Calu3 (cell line): ENCODE measurements around the gene PARL. TPM values are rescaled to one million over a fixed set of nuclear protein-coding genes. Genes with fewer than 3 reads are reported as not detected.

ENCODE experiments used
- BruUV-seq: library from RNA; stranded (reverse); fragments of 400-500 nt; replicated peaks from 2 replicates; lab custom pipeline; 2021; lab: Mats Ljungman, UMichigan
- CTCF ChIA-PET: fragments of 300-600 bp; sonication (Branson Sonifier 250); formaldehyde crosslinking; loops from one replicate; lab custom pipeline; 2022; ENCODE audit warnings: antibody characterized with exemption; lab: Charles Lee
- DNase-seq: peaks from one replicate; pipeline ENCODE4 v3.0.0; 2022
- H3K27ac Mint-ChIP-seq: one replicate; pipeline ENCODE4 v1.8.0; 2022; ENCODE audit warnings: mixed read lengths; ENCODE audit not compliant: unreplicated experiment
- H3K27me3 Mint-ChIP-seq: one replicate; pipeline ENCODE4 v1.8.0; 2022; ENCODE audit warnings: mixed read lengths; ENCODE audit not compliant: unreplicated experiment
- H3K36me3 Mint-ChIP-seq: one replicate; pipeline ENCODE4 v1.8.0; 2022; ENCODE audit warnings: mild to moderate bottlenecking, moderate library complexity, mixed read lengths; ENCODE audit not compliant: insufficient read depth, unreplicated experiment
- H3K4me1 Mint-ChIP-seq: one replicate; pipeline ENCODE4 v1.8.0; 2022; ENCODE audit warnings: mild to moderate bottlenecking, low read depth, mixed read lengths; ENCODE audit not compliant: unreplicated experiment
- H3K4me3 Mint-ChIP-seq: one replicate; pipeline ENCODE4 v1.8.0; 2022; ENCODE audit warnings: mild to moderate bottlenecking, low read depth, moderate library complexity, mixed read lengths; ENCODE audit not compliant: unreplicated experiment
- H3K9me3 Mint-ChIP-seq: one replicate; pipeline ENCODE4 v1.8.0; 2022; ENCODE audit warnings: low read depth, mixed read lengths; ENCODE audit not compliant: unreplicated experiment
- intact Hi-C: fragments of 100-400 bp; cut with micrococcal nuclease; formaldehyde crosslinking; loops from one replicate; pipeline ENCODE4 v1.10.0; 2022; ENCODE audit not compliant: unreplicated experiment
- microRNA-seq: library from miRNA; unstranded; fragments of <30 nt; microRNA quantifications from one replicate; pipeline ENCODE4 v1.2.0, GENCODE V29; 2022
- total RNA-seq: library from RNA; stranded (reverse); gene quantifications from 2 replicates; pipeline ENCODE4 v1.2.3, GENCODE V29; 2022
- TF ChIP-seq, protein P1 (sequence below): fragments of 200-600 bp; IDR thresholded peaks from one replicate; pipeline ENCODE4 v1.8.0; 2022; ENCODE audit warnings: antibody characterized with exemption; ENCODE audit not compliant: unreplicated experiment

Gene PARL
- total RNA-seq, 1 experiment from 2014 or later: 80.4 TPM

DNA sequence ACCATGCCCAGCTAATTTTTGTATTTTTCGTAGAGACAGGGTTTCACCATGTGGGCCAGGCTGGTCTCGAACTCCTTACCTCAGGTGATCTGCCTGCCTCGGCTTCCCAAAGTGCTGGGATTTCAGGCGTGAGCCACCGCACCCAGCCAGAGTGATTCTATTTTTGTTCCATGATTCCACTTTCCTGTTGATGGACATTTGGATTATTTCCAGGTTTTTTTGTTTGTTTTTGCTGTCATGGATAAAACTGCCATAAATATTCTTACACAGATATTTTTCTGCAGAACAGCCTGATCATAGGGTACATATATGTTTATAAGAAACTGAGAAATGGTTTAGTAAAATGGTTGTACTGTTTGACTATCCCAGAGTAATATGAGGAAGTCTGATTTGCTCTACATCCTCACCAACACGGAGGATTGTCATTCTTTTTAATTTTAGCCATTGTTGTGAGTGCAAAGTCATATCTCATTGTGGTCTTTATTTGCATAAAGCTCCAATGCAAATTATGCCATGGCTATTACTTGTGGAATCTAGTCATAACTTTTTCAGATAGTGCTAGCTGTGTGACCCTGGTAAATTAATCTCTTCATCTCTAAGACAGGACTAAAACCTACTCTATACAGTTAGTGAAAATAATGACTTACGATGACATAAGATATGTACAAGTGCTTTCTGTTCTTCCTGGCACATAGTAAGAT, 102.0 kb downstream of the PARL start:
- Mint-ChIP-seq H3K9me3 (no peaks in the 10 kb centered on the region), H3K36me3 (peaks cover 57% of the 10 kb centered on the region), H3K27me3 (no peaks in the 10 kb centered on the region), H3K27ac (no peak overlapping the region), H3K4me3 (no peak overlapping the region), H3K4me1 (no peaks in the 10 kb centered on the region)
- no TSS peak for BruUV-seq
- TF ChIP-seq, protein P1, sequence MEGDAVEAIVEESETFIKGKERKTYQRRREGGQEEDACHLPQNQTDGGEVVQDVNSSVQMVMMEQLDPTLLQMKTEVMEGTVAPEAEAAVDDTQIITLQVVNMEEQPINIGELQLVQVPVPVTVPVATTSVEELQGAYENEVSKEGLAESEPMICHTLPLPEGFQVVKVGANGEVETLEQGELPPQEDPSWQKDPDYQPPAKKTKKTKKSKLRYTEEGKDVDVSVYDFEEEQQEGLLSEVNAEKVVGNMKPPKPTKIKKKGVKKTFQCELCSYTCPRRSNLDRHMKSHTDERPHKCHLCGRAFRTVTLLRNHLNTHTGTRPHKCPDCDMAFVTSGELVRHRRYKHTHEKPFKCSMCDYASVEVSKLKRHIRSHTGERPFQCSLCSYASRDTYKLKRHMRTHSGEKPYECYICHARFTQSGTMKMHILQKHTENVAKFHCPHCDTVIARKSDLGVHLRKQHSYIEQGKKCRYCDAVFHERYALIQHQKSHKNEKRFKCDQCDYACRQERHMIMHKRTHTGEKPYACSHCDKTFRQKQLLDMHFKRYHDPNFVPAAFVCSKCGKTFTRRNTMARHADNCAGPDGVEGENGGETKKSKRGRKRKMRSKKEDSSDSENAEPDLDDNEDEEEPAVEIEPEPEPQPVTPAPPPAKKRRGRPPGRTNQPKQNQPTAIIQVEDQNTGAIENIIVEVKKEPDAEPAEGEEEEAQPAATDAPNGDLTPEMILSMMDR: no peak
- CTCF ChIA-PET: interaction anchor here (0.9 kb wide), 1 partner anchor 11 kb away, joined by 3 read pairs; no protein-coding TSS in a partner anchor
- DNase-seq: no peak
- intact Hi-C loops: no loop called here

- Mint-ChIP-seq H3K27ac (no peak overlapping the region), H3K4me3 (no peak overlapping the region), H3K9me3 (no peaks in the 10 kb centered on the region), H3K27me3 (no peaks in the 10 kb centered on the region), H3K4me1 (no peaks in the 10 kb centered on the region), H3K36me3 (peaks cover 57% of the 10 kb centered on the region)
- TF ChIP-seq, protein P1: no peak
- DNase-seq: no peak
- no TSS peak for BruUV-seq
- CTCF ChIA-PET: no interaction called here
- intact Hi-C loops: no loop called here
Observed at GRCh38 chr3:183781246-183781645, 103.4 kb downstream of the PARL start.

GRCh38 chr3:183779896-183780465, 104.7 kb downstream of the PARL start:
- intact Hi-C loops: no loop called here
- Mint-ChIP-seq H3K27ac (no peak overlapping the region), H3K27me3 (no peaks in the 10 kb centered on the region), H3K4me1 (no peaks in the 10 kb centered on the region), H3K36me3 (peaks cover 57% of the 10 kb centered on the region), H3K4me3 (no peak overlapping the region), H3K9me3 (no peaks in the 10 kb centered on the region)
- no peak for DNase-seq
- no TSS peak for BruUV-seq
- TF ChIP-seq, protein P1: no peak
- CTCF ChIA-PET: interaction anchor here (0.7 kb wide), 1 partner anchor 83 kb away, joined by 4 read pairs; no protein-coding TSS in a partner anchor

Small RNA genes lying within 50 kb of the gene (microRNA-seq; reads per million reads assigned to microRNA genes)
- not detected for gene MIR4448

Other genes with a start within 250 kb of the PARL start
- gene KLHL24, start 249.3 kb downstream of the PARL start, total RNA-seq: 38.2 and 42.7 TPM in 2 replicates
- gene YEATS2, start 187.1 kb downstream of the PARL start, total RNA-seq: 54.6 and 57.4 TPM in 2 replicates
- gene MAP6D1, start 59.3 kb downstream of the PARL start, total RNA-seq: 5.4 and 6.5 TPM in 2 replicates
- gene ABCC5, start 133.0 kb upstream of the PARL start, total RNA-seq: 33.8 and 39.1 TPM in 2 replicates
- gene HTR3D, start 146.9 kb upstream of the PARL start, total RNA-seq: not detected in 2 replicates
- not detected in 2 replicates for gene HTR3C, start 168.2 kb upstream of the PARL start, total RNA-seq
- not detected in 2 replicates for gene HTR3E, start 212.2 kb upstream of the PARL start, total RNA-seq